Measurements from ENCODE around the gene AIFM2.
"Not testable (repeated sequence)": the region's sequence is repeated elsewhere in the genome, so short reads cannot be mapped to it uniquely, and the experiment has no call there.

AIFM2 gene

DNA sequence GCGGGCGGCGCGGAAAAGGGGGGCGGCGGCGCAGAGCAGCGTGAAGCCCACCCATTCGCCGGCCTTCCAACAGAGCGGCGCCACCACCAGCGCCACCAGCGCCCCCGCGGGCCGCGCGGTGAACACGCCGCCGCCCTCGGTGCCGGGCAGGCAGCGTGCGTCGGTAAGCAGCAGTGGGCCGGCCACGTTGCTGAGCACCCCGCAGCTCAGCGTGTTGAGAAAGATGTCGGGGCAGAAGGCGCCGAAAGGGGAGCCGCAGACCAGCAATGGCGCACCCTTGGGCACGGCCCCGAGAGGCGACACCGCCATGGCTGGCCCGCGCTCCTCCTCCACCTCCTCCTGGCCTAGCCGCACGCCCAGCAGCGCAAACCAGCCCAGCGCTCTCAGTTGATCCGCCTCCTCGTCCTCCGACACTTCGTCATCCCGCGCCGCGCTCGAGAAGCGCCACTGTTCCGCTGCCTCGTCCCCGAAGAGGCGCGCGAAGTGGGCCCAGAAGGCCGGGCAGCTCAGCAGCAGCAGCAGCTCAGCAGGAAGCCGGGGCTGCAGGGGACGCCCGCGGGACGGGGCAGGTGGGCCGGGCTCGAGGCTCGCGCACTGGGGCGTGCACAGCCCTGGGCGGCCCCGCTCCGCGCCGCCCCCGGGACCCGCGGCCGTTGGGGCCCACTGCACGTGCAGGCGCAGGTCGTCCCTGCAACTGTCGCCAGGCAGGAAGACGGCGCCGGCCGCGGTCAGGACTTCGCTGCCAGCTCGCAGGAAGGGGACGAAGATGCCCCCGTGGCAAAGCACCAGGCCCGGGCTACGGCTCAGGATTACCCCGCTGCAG lies 13.3 kb upstream of the AIFM2 start:
- DNase-seq: peak; percentile 50

GRCh38 chr10:70145166-70145665 lies 12.6 kb upstream of the AIFM2 start:
- DNase-seq: no peak

- no peak for DNase-seq
Observed at GRCh38 chr10:70144372-70145110, 11.9 kb upstream of the AIFM2 start.

DNA sequence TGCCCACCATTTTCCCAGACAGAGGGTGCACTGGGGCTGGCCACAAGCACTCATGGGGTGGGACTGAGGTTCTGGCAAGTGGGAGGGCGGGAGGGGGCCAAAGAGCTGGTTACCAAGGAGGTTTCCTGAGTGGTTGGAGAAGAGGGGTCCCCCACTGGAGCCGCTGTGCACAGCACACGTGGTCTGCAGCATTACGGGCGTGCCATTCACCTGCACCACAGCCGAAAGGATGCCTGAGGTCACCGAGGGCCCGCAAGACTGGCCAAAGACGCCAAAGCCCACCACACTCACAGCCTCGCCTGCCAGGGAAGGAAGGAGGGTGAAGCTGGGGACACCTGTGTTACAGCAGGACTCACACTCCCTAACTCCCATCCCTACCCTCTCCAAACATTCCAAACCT lies 9.9 kb upstream of the AIFM2 start:
- DNase-seq: no peak

DNA sequence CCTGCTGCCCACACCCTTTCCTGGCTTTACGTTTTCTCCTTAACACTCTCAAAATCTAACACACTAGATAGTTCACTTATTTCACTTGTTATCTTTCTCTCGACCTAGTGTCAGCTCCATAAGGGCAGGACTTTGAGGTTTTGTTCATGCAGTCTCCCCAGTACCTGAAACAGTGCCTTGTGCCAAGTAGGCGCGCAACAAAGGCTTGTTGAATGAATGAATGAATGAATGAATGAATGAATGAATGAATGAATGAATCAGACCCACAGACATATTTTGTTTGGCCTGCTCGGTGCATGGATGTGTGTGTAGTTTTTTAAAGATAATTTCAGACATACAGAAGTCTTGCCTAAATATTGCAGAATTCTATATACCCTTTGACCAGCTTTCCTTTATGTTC lies 7.7 kb upstream of the AIFM2 start:
- DNase-seq: no peak

DNA sequence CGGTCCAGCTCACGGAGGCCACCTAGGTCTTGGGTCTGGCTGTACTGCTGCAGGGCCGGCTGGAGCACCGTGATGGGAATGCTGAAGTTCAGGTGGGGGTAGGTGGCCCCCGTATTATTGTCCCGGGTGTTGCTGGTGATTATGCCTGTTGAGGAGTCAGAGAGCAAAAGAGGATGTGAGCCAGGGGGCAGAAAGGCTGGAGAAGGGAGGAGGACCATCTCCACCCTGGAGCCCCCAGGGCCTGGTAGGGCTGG lies 7.3 kb upstream of the AIFM2 start:
- DNase-seq: no peak

- no peak for DNase-seq
Observed at GRCh38 chr10:70139151-70139996, 6.7 kb upstream of the AIFM2 start.

- no peak for DNase-seq
Observed at GRCh38 chr10:70137927-70138883, 5.6 kb upstream of the AIFM2 start.

DNA sequence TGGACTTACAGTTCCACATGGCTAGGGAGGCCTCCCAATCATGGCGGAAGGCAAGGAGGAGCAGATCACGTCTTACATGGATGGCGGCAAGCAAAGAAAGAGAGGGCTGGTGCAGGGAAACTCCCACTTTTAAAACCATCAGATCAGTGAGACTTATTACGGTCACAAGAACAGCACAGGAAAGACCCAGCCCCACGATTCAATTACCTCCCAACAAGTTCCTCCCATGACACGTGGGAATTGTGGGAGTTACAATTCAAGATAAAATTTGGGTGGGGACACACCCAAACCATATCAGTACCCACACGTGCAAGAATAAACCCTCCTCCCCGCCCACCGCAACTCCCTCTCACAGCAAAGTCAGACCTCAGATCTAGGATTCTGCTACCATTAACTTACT lies 4.5 kb upstream of the AIFM2 start:
- DNase-seq: no peak

DNA sequence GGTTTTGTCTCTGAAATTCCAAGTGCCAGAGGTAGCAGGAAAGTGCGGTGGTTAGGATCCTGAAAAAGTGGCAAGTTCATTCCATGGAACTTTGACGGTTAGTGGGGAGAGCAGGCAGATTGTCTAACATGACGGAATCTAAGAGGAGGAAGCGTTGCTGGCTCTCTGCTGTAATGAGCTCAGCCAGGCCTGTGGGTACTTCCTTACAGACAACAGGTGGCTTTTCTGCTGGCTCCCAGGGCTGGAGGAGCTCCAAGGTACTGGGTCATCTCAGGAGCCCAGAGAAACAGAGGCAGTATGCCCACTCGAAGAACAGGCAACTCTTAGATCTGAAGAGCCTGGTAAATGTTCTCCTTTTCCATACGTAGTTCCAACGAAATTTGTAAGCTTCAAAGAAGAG lies 3.1 kb upstream of the AIFM2 start:
- DNase-seq: no peak

GRCh38 chr10:70135046-70135445 lies 2.4 kb upstream of the AIFM2 start:
- DNase-seq: no peak

DNA sequence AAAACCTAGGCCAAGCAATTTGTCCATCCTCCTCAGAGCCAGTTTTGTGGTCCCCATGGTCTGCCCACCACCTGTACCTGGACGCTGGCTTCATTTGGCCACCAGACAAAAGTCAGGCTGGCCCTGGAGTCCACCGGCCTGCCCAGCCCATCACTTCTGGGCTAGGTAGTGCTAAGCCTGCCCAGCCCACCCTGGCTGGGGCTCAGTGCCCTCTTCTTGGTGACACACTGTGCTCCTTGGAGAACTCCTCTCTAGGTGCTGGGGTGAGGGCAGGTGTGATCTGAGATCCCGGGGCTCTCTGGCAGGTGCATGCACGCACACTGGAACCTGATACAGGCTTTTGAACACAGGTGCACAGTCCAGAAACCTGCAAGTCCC lies 1.1 kb downstream of the AIFM2 start:
- no peak for DNase-seq

- no peak for DNase-seq
Observed at GRCh38 chr10:70130878-70131559, 1.6 kb downstream of the AIFM2 start.

DNA sequence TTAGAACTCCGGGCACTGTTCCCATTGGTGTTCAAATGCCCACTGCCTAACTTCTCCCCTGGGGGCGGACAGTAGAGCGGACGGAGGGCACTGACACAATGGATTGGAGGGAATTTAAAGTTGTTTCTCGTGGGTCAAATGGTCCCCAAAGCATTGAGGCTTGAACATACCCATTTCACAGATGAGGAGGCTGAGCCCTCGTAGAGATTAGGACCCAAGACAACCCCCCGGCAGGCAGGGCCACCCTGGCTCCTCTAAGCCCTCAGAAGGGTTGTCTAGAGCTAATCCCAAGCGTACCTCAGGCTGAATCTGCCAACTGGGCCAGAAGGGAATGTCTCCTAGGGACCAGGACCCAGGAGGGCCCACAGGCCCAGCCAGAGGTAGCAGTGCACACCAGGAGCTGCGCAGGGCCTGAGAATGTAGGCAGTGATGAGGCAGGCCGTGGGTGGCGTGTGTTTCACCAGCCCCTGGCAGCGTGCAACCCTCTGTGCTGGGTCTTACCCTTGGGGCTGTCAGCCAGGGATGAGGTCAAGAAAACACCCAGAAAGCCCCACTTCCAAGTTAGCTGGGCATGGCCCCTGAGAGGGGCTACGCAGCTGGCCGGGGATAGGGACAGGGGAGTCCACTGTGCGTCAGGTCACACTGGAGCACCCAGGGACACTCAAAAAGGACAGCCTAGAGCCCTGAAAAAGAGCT lies 5.8 kb downstream of the AIFM2 start:
- DNase-seq: no peak

DNA sequence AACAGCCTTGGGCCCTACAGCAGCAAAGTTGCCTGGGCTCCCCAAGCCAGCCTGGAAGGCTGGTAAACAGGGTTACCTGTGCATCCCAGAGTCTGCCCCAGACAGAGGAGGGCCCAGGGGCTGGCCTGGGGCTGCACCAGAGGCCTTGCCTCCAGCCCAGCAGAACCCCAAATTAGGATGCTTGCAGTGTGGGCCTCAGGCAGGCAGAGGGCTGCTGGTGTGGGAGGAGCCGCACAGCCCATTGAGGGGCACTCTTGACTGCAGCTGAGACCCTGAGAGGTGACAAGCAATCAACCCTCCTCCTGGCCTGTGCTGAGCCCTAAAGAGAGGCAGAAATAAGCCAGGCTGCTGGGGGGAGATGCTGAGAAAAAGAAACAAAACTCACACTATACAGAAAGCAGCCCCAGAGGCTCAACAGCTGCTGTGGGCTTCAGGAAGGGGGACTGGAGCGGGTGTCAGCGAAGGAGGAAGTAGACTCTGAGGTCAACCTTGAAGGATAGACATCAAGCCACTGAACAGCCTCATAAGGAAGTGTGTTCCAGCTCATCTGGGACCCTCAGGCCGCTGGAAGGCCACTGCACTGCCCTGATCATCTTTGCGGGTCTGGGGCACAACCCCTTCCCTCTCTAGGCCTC lies 6.6 kb downstream of the AIFM2 start:
- no peak for DNase-seq

DNA sequence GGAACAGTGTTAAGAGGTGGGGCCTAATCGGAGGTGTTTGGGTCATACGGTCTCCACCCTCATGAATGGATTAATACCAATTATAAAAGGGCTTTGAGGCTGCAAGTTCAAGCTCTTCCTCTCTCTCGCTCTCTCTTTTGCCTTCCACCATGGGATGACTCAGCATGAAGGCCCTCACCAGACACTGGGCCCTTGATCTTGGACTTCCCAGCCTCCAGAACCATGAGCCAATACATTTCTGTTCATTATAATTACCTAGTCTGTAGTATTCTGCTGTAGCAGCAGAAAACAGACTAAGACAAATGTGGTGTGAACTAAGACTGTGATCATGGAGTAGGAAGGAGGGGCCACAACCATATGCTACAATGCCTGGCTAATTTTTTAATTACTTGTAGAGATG lies 7.7 kb downstream of the AIFM2 start:
- peak; percentile 9 for DNase-seq

- DNase-seq: no peak
Observed at GRCh38 chr10:70124415-70124814, 8.2 kb downstream of the AIFM2 start.

DNA sequence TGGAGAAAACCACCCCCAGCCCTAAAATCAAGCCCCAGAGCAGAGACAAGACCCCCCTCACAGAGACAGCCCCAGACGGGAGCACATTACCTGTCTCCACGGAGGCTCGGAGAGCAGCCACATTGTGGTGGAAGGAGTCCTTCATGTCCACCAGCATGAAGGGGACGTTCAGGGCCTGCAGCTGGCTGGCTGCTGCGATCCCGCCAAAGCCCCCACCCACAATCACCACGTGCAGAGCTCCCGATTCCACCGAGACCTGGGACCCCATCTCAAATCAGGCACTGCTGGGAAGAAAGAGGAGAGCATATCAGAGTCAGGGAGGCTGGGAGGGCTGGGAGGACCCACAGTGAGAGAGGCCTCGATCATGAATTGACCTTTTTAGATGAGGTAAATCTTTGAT lies 8.8 kb downstream of the AIFM2 start:
- no peak for DNase-seq

GRCh38 chr10:70123166-70123565 lies 9.5 kb downstream of the AIFM2 start:
- not testable (repeated sequence) for DNase-seq

GRCh38 chr10:70122742-70123141 lies 9.9 kb downstream of the AIFM2 start:
- no peak for DNase-seq
